Hepatocyte (in vitro differentiated cells): Measurements from ENCODE around the gene CTNNA2.

Source experiments
- CTCF ChIP-seq: fragments of 200-600 bp; sonication (generic); IDR thresholded peaks from 2 replicates; pipeline ENCODE4 v1.5.1; 2016; ENCODE audit warnings: antibody characterized with exemption, mild to moderate bottlenecking; ENCODE audit not compliant: poor library complexity
- EZH2phosphoT487 ChIP-seq: fragments of 200-600 bp; sonication (generic); IDR thresholded peaks from one replicate; pipeline ENCODE4 v1.6.1; 2018; ENCODE audit warnings: antibody characterized with exemption, mild to moderate bottlenecking, low read depth, moderate library complexity; ENCODE audit not compliant: unreplicated experiment, severe bottlenecking

- TF ChIP-seq CTCF (no peak), EZH2phosphoT487 (no peak)
Observed at GRCh38 chr2:79700651-79701050, 187.8 kb downstream of the CTNNA2 start.
